Karpas-422 (cell line): ENCODE measurements around the gene MCU. TPM values are rescaled to one million over a fixed set of nuclear protein-coding genes. Genes with fewer than 3 reads are reported as not detected.
"Not testable (repeated sequence)": the region's sequence is repeated elsewhere in the genome, so short reads cannot be mapped to it uniquely, and the experiment has no call there.

Experiments used
- DNase-seq: peaks from one replicate; pipeline ENCODE4 v3.0.0-alpha.2; 2015
- H2AFZ ChIP-seq: fragments of 200-600 bp; sonication (generic); 2 replicates; pipeline ENCODE4 v1.6.1; 2014; ENCODE audit warnings: antibody characterized with exemption, low read length, mixed read lengths
- H3K27ac ChIP-seq: fragments of 200-600 bp; sonication (generic); 2 replicates; pipeline ENCODE4 v1.5.1; 2014; ENCODE audit warnings: mild to moderate bottlenecking, low read length, moderate library complexity
- H3K27me3 ChIP-seq: fragments of 200-600 bp; sonication (generic); 2 replicates; pipeline ENCODE4 v1.6.1; 2014; ENCODE audit warnings: low read length, mixed read lengths
- H3K36me3 ChIP-seq: fragments of 200-600 bp; sonication (generic); 2 replicates; pipeline ENCODE4 v1.6.1; 2014; ENCODE audit warnings: low read length, mixed read lengths; ENCODE audit not compliant: insufficient read depth
- H3K4me1 ChIP-seq: fragments of 200-600 bp; sonication (generic); 2 replicates; pipeline ENCODE4 v1.6.1; 2014; ENCODE audit warnings: mild to moderate bottlenecking, low read length, mixed read lengths
- H3K4me2 ChIP-seq: fragments of 200-600 bp; sonication (generic); 2 replicates; pipeline ENCODE4 v1.6.1; 2014; ENCODE audit warnings: low read length, low read depth, mild to moderate bottlenecking; ENCODE audit not compliant: poor library complexity, severe bottlenecking
- H3K4me3 ChIP-seq: fragments of 200-600 bp; sonication (generic); 2 replicates; pipeline ENCODE4 v1.5.1; 2014; ENCODE audit warnings: mild to moderate bottlenecking, antibody characterized with exemption, low read length, mixed read lengths
- H3K79me2 ChIP-seq: fragments of 200-600 bp; sonication (generic); 2 replicates; pipeline ENCODE4 v1.6.1; 2014; ENCODE audit warnings: mild to moderate bottlenecking, low read length, mixed read lengths
- H3K9ac ChIP-seq: fragments of 200-600 bp; sonication (generic); 2 replicates; pipeline ENCODE4 v1.6.0; 2014; ENCODE audit warnings: low read length
- H3K9me2 ChIP-seq: fragments of 200-600 bp; sonication (generic), shearing (Covaris generic); replicated peaks from 2 replicates; pipeline ENCODE4 v1.6.0; 2014; ENCODE audit warnings: mild to moderate bottlenecking, low read length, moderate library complexity; ENCODE audit not compliant: insufficient read depth
- H3K9me3 ChIP-seq: fragments of 300-700, 200-600 bp; sonication (generic); 2 replicates; pipeline ENCODE4 v1.6.1; 2014; ENCODE audit warnings: low read length, mixed read lengths
- H4K20me1 ChIP-seq: fragments of 200-600 bp; sonication (generic); 2 replicates; pipeline ENCODE4 v1.6.1; 2014; ENCODE audit warnings: mild to moderate bottlenecking, antibody characterized with exemption, low read length, low read depth; ENCODE audit not compliant: insufficient read depth
- total RNA-seq: library from RNA; depleted of rRNA; stranded (reverse); fragments of >200 nt; shearing (Covaris generic); gene quantifications from 2 replicates; pipeline ENCODE4 v1.2.3, GENCODE V29; 2014; ENCODE audit warnings: low replicate concordance

The MCU gene
- total RNA-seq, 1 experiment from 2014 or later = 41.3 TPM

DNA sequence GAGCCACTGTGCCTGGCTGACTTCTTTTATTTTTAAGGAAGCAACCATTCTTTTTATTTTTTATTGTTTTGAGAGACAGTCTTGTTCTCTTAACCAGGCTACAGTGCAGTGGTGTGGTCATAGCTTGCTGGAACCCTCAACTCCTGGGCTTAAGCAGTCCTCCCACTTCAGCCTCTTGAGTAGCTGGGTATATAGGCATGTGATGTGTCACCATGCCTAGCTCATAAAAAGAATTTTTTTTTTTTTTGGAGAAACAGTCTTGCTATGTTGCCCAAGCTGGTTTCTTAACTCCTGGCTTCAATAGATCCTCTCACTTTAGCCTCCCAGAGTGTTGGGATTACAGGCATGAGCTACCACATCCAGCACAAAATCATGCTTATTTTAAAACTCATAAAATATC is 5.8 kb downstream of the MCU start:
- DNase-seq = no peak
- Histone ChIP-seq H3K27me3 (no peaks in the 10 kb centered on the region), H3K4me1 (peaks cover 28% of the 10 kb centered on the region), H3K9ac (no peak overlapping the region), H3K9me3 (no peaks in the 10 kb centered on the region), H3K4me3 (no peak overlapping the region), H3K36me3 (no peaks in the 10 kb centered on the region), H3K4me2 (no peak overlapping the region), H4K20me1 (no peaks in the 10 kb centered on the region), H3K27ac (no peak overlapping the region), H3K79me2 (peaks cover 96% of the 10 kb centered on the region), H3K9me2 (no peaks in the 10 kb centered on the region), H2AFZ (no peak overlapping the region)

- not testable (repeated sequence) for H3K27ac ChIP-seq, H3K4me1 ChIP-seq, H3K4me2 ChIP-seq, H3K27me3 ChIP-seq, DNase-seq, H3K9ac ChIP-seq, H3K9me2 ChIP-seq, H3K9me3 ChIP-seq, H4K20me1 ChIP-seq, H3K4me3 ChIP-seq, H2AFZ ChIP-seq, H3K36me3 ChIP-seq
- H3K79me2 ChIP-seq = peaks cover 94% of the 10 kb centered on the region
These were observed 10.5 kb downstream of the MCU start for GRCh38 chr10:72702465-72702864.

- Histone ChIP-seq H3K4me1 (no peaks in the 10 kb centered on the region), H4K20me1 (no peaks in the 10 kb centered on the region), H3K4me3 (no peak overlapping the region), H3K9me2 (no peaks in the 10 kb centered on the region), H2AFZ (no peak overlapping the region), H3K9me3 (no peaks in the 10 kb centered on the region), H3K79me2 (peaks cover 94% of the 10 kb centered on the region), H3K4me2 (no peak overlapping the region), H3K27ac (no peak overlapping the region), H3K36me3 (no peaks in the 10 kb centered on the region), H3K27me3 (no peaks in the 10 kb centered on the region), H3K9ac (no peak overlapping the region)
- DNase-seq = no peak
These were observed 11.1 kb downstream of the MCU start for GRCh38 chr10:72702868-72703581.

DNA sequence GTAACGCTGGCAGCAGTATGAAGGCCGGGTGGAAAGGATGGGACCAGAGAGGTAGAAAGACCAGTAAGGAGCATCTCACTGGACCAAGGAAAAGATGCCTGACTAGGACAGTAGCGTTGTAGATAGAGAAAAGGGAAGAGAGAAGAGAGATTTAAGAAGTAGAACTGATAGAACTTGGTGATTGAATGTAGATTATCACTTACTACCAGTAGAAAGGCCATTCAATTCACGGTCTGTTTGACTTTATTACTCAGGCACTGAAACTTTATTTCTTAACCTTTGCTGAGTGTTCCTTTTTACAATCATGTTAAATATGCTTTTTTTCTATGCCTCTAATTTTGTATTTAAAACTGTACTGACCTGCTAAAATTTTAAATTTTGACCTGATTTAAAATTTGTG is 12.2 kb downstream of the MCU start:
- H3K27ac ChIP-seq = no peak overlapping the region
- no peak overlapping the region for H3K4me2 ChIP-seq
- no peak for DNase-seq
- H3K4me3 ChIP-seq = no peak overlapping the region
- no peak overlapping the region for H3K9ac ChIP-seq
- H3K9me3 ChIP-seq = no peaks in the 10 kb centered on the region
- no peaks in the 10 kb centered on the region for H4K20me1 ChIP-seq
- no peaks in the 10 kb centered on the region for H3K27me3 ChIP-seq
- no peaks in the 10 kb centered on the region for H3K9me2 ChIP-seq
- no peaks in the 10 kb centered on the region for H3K36me3 ChIP-seq
- H3K4me1 ChIP-seq = no peaks in the 10 kb centered on the region; the same call in 1 of the 2 replicates
- peaks cover 94% of the 10 kb centered on the region for H3K79me2 ChIP-seq
- no peak overlapping the region for H2AFZ ChIP-seq

- Histone ChIP-seq H3K9me3 (no peaks in the 10 kb centered on the region), H3K4me2 (no peak overlapping the region), H3K36me3 (no peaks in the 10 kb centered on the region), H4K20me1 (no peaks in the 10 kb centered on the region), H3K27me3 (no peaks in the 10 kb centered on the region), H2AFZ (no peak overlapping the region), H3K4me1 (peaks cover 2% of the 10 kb centered on the region; the same call in 1 of the 2 replicates), H3K9me2 (no peaks in the 10 kb centered on the region), H3K27ac (no peak overlapping the region), H3K79me2 (peaks cover 88% of the 10 kb centered on the region), H3K4me3 (no peak overlapping the region), H3K9ac (no peak overlapping the region)
- no peak for DNase-seq
These were observed 17.1 kb downstream of the MCU start for GRCh38 chr10:72709041-72709440.

- H3K4me2 ChIP-seq = no peak overlapping the region
- no peaks in the 10 kb centered on the region for H3K27me3 ChIP-seq
- H2AFZ ChIP-seq = no peak overlapping the region
- peaks cover 2% of the 10 kb centered on the region; the same call in 1 of the 2 replicates for H3K4me1 ChIP-seq
- H3K4me3 ChIP-seq = no peak overlapping the region
- H3K27ac ChIP-seq = no peak overlapping the region
- no peak for DNase-seq
- no peaks in the 10 kb centered on the region for H3K9me2 ChIP-seq
- 0 out of 2 replicates have a peak, but pooled peaks cover 5% of the 10 kb centered on the region for H3K36me3 ChIP-seq
- peaks cover 85% of the 10 kb centered on the region for H3K79me2 ChIP-seq
- H4K20me1 ChIP-seq = no peaks in the 10 kb centered on the region
- H3K9ac ChIP-seq = no peak overlapping the region
- H3K9me3 ChIP-seq = no peaks in the 10 kb centered on the region
These were observed 20.2 kb downstream of the MCU start for GRCh38 chr10:72712136-72712535.

- H3K36me3 ChIP-seq = 0 out of 2 replicates have a peak, but pooled peaks cover 5% of the 10 kb centered on the region
- no peaks in the 10 kb centered on the region for H3K9me2 ChIP-seq
- H3K27me3 ChIP-seq = no peaks in the 10 kb centered on the region
- H3K4me3 ChIP-seq = no peak overlapping the region
- no peak overlapping the region for H2AFZ ChIP-seq
- no peaks in the 10 kb centered on the region for H3K9me3 ChIP-seq
- H3K9ac ChIP-seq = no peak overlapping the region
- H3K4me1 ChIP-seq = 0 out of 2 replicates have a peak, but pooled peaks cover 3% of the 10 kb centered on the region
- DNase-seq = no peak
- H3K4me2 ChIP-seq = no peak overlapping the region
- no peaks in the 10 kb centered on the region for H4K20me1 ChIP-seq
- H3K27ac ChIP-seq = no peak overlapping the region
- peaks cover 73% of the 10 kb centered on the region for H3K79me2 ChIP-seq
These were observed 28.1 kb downstream of the MCU start for GRCh38 chr10:72719941-72720592.

- Histone ChIP-seq H3K36me3 (no peaks in the 10 kb centered on the region), H3K9me3 (no peaks in the 10 kb centered on the region), H3K9ac (no peak overlapping the region), H3K4me3 (no peak overlapping the region), H4K20me1 (no peaks in the 10 kb centered on the region), H3K27ac (no peak overlapping the region), H3K4me2 (no peak overlapping the region), H3K79me2 (peaks cover 64% of the 10 kb centered on the region), H2AFZ (no peak overlapping the region), H3K9me2 (no peaks in the 10 kb centered on the region), H3K27me3 (no peaks in the 10 kb centered on the region), H3K4me1 (0 out of 2 replicates have a peak, but pooled peaks cover 3% of the 10 kb centered on the region)
- DNase-seq = no peak
These were observed 29.1 kb downstream of the MCU start for GRCh38 chr10:72720814-72721660.
